Upper lobe of right lung (tissue), 1 donor: Measurements from ENCODE around the gene TPD52L2. TPM values are rescaled to one million over a fixed set of nuclear protein-coding genes. Genes with fewer than 3 reads are reported as not detected.

Source experiments
- ATAC-seq: fragments of 200-7000 bp; cut with Tn5 transposase; one replicate; pipeline ENCODE4 v1.9.1; 2020; ENCODE audit warnings: mild to moderate bottlenecking, moderate library complexity
- DNase-seq: peaks from one replicate; pipeline ENCODE4 v3.0.0-alpha.2; 2020
- H3K27ac ChIP-seq: fragments of 200-600 bp; one replicate; pipeline ENCODE4 v1.8.0; 2022
- H3K27me3 ChIP-seq: fragments of 200-600 bp; one replicate; pipeline ENCODE4 v1.8.0; 2022; ENCODE audit warnings: mild to moderate bottlenecking
- H3K36me3 ChIP-seq: fragments of 200-600 bp; one replicate; pipeline ENCODE4 v1.8.0; 2022
- H3K4me1 ChIP-seq: fragments of 200-600 bp; one replicate; pipeline ENCODE4 v1.8.0; 2022
- H3K4me3 ChIP-seq: fragments of 200-600 bp; one replicate; pipeline ENCODE4 v1.8.0; 2022; ENCODE audit warnings: mild to moderate bottlenecking
- H3K9me3 ChIP-seq: fragments of 200-600 bp; one replicate; pipeline ENCODE4 v1.8.0; 2022
- intact Hi-C: fragments of 100-400 bp; cut with DNase I; formaldehyde crosslinking; loops from one replicate; pipeline ENCODE4 v1.11.0; 2022
- total RNA-seq: library from RNA; stranded (reverse); fragmentation: NEBNext Ultra II Directional; extraction: Animal tissue kit (Norgen Biotek cat#: 25700); gene quantifications from one replicate; pipeline ENCODE4 v1.2.1, GENCODE V29; 2021
- TF ChIP-seq, protein P1 (sequence below): fragments of 200-600 bp; IDR thresholded peaks from one replicate; pipeline ENCODE4 v1.8.0; 2022; ENCODE audit warnings: antibody characterized with exemption
- donor health status: DM: no; HTN: yes; CAD: no; lungs with severe emphysema.

Gene TPD52L2
- total RNA-seq, 1 donor from 2014 or later = 81.5 TPM

GRCh38 chr20:63844511-63844991 lies 20.5 kb upstream of the TPD52L2 start:
- Histone ChIP-seq H3K4me1 (peaks cover 26% of the 10 kb centered on the region), H3K27me3 (peaks cover 17% of the 10 kb centered on the region), H3K4me3 (no peak overlapping the region), H3K36me3 (no peaks in the 10 kb centered on the region), H3K27ac (peak overlapping the region; percentile 42), H3K9me3 (no peaks in the 10 kb centered on the region)
- ATAC-seq (peak; percentile 45), DNase-seq (no peak)
- TF ChIP-seq, protein P1, sequence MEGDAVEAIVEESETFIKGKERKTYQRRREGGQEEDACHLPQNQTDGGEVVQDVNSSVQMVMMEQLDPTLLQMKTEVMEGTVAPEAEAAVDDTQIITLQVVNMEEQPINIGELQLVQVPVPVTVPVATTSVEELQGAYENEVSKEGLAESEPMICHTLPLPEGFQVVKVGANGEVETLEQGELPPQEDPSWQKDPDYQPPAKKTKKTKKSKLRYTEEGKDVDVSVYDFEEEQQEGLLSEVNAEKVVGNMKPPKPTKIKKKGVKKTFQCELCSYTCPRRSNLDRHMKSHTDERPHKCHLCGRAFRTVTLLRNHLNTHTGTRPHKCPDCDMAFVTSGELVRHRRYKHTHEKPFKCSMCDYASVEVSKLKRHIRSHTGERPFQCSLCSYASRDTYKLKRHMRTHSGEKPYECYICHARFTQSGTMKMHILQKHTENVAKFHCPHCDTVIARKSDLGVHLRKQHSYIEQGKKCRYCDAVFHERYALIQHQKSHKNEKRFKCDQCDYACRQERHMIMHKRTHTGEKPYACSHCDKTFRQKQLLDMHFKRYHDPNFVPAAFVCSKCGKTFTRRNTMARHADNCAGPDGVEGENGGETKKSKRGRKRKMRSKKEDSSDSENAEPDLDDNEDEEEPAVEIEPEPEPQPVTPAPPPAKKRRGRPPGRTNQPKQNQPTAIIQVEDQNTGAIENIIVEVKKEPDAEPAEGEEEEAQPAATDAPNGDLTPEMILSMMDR = no peak
- intact Hi-C loops = no loop called here

GRCh38 chr20:63846128-63846771 lies 18.8 kb upstream of the TPD52L2 start:
- no peak for DNase-seq
- intact Hi-C loops = no loop called here
- H3K27ac ChIP-seq = no peak overlapping the region
- H3K36me3 ChIP-seq = no peaks in the 10 kb centered on the region
- no peak overlapping the region for H3K4me3 ChIP-seq
- ATAC-seq = peak; percentile 53
- H3K27me3 ChIP-seq = peaks cover 17% of the 10 kb centered on the region
- TF ChIP-seq, protein P1 = no peak
- H3K9me3 ChIP-seq = no peaks in the 10 kb centered on the region
- peaks cover 26% of the 10 kb centered on the region for H3K4me1 ChIP-seq

DNA sequence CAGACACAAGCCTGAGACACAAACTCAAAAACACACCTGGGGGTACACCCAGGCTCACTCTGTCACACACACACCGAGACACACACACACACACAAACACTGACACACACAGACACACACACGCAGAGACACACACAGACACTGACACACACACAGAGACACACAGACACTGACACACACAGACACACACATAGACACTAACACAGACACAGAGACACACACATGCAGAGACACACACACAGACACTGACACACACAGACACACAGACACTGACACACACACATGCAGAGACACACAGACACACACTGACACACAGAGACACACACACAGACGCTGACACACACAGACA lies 18.2 kb upstream of the TPD52L2 start:
- no peak for ATAC-seq
- H3K4me3 ChIP-seq = no peak overlapping the region
- H3K27ac ChIP-seq = no peak overlapping the region

GRCh38 chr20:63847237-63848002 lies 17.6 kb upstream of the TPD52L2 start:
- peak; percentile 36 for ATAC-seq
- Histone ChIP-seq H3K27me3 (peaks cover 17% of the 10 kb centered on the region), H3K4me3 (no peak overlapping the region), H3K36me3 (no peaks in the 10 kb centered on the region), H3K9me3 (no peaks in the 10 kb centered on the region), H3K27ac (peak overlapping the region; percentile 65), H3K4me1 (peaks cover 26% of the 10 kb centered on the region)
- TF ChIP-seq, protein P1 = no peak
- intact Hi-C loops = no loop called here
- no peak for DNase-seq

More for the DNA sequence above, 18.2 kb upstream of the TPD52L2 start:
- intact Hi-C loops = no loop called here
- no peaks in the 10 kb centered on the region for H3K9me3 ChIP-seq
- H3K4me1 ChIP-seq = peaks cover 26% of the 10 kb centered on the region
- no peaks in the 10 kb centered on the region for H3K36me3 ChIP-seq
- no peak for DNase-seq
- H3K27me3 ChIP-seq = peaks cover 17% of the 10 kb centered on the region
- TF ChIP-seq, protein P1 = no peak

GRCh38 chr20:63848003-63848911 lies 16.8 kb upstream of the TPD52L2 start:
- DNase-seq (no peak), ATAC-seq (peak; percentile 33)
- Histone ChIP-seq H3K4me3 (no peak overlapping the region), H3K36me3 (no peaks in the 10 kb centered on the region), H3K4me1 (peaks cover 26% of the 10 kb centered on the region), H3K27me3 (peaks cover 17% of the 10 kb centered on the region), H3K9me3 (no peaks in the 10 kb centered on the region), H3K27ac (peak overlapping the region; percentile 65)
- intact Hi-C loops = no loop called here
- TF ChIP-seq, protein P1 = no peak
